Hepatocyte (in vitro differentiated cells): ENCODE results near the gene RAB4B.

Experiments used
- CTCF ChIP-seq: fragments of 200-600 bp; sonication (generic); IDR thresholded peaks from 2 replicates; pipeline ENCODE4 v1.5.1; 2016; ENCODE audit warnings: antibody characterized with exemption, mild to moderate bottlenecking; ENCODE audit not compliant: poor library complexity
- EZH2 ChIP-seq: fragments of 200-600 bp; sonication (generic); IDR thresholded peaks from 2 replicates; pipeline ENCODE4 v1.6.1; 2016; ENCODE audit warnings: antibody characterized with exemption, mild to moderate bottlenecking, borderline replicate concordance
- EZH2phosphoT487 ChIP-seq: fragments of 200-600 bp; sonication (generic); IDR thresholded peaks from one replicate; pipeline ENCODE4 v1.6.1; 2018; ENCODE audit warnings: antibody characterized with exemption, mild to moderate bottlenecking, low read depth, moderate library complexity; ENCODE audit not compliant: unreplicated experiment, severe bottlenecking

GRCh38 chr19:40750058-40750873 lies 27.8 kb upstream of the RAB4B start, which contains the start of gene ACTMAP:
- TF ChIP-seq CTCF (no peak), EZH2 (no peak), EZH2phosphoT487 (no peak)
